GM18526 (cell line): ENCODE data around the gene KAT7.

Source experiments
- POLR2A ChIP-seq: IDR thresholded peaks from 3 replicates; pipeline ENCODE4 v1.6.1; 2011; ENCODE audit not compliant: insufficient read length; ENCODE audit errors: extremely low read depth

The KAT7 gene

DNA sequence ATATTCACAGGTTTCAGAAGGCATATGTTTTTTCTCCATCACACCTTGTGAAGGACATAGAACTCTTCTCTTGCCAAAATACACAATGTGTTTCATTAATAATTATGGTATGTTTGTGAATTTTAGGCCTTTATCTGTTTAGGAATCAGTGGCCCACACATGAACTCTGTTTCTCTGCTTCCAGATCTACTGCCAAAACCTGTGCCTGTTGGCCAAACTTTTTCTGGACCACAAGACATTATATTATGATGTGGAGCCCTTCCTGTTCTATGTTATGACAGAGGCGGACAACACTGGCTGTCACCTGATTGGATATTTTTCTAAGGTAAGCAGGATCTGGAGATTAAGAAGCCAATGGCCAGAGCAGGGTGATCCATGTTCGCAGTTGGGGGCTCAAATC is 33.0 kb downstream of the KAT7 start:
- TF ChIP-seq POLR2A: no peak

DNA sequence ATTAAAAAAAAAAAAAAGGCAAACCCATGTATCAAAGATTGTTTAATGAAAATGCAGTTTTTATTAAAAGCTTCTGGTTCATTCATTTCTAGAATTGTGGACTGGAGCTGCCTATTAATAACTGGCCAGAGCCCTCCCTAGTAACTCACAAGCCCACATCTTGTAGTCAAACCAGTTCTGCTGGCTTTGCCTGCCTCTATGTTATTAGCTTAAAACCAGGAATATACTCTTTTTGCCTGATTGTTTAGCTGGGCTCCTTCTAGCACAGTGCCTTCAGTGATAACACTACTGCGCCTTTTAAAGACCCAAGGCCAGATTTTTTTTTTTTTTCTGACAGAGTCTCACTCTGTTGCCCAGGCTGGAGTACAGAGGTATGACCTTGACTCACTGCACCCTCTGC is 33.4 kb downstream of the KAT7 start:
- TF ChIP-seq POLR2A: no peak

DNA sequence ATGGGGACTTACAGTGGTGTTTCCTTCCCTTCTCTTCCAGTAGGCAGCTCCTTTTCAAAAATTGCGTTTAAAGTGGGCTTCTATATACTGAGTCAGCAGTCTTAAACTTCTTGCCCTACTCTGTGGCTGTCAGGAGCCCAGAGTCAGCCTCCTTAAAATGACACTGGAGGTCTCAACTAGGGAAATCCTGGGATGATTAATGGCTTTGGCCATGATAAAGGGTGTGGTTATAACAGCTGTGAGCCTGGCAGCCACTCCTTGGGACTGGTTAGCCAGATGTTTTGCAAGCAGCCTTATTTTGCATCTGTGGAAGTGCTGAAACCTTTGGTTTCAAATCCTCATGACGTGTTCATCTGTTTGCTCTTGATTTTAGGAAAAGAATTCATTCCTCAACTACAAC is 34.3 kb downstream of the KAT7 start:
- no peak for TF ChIP-seq POLR2A

DNA sequence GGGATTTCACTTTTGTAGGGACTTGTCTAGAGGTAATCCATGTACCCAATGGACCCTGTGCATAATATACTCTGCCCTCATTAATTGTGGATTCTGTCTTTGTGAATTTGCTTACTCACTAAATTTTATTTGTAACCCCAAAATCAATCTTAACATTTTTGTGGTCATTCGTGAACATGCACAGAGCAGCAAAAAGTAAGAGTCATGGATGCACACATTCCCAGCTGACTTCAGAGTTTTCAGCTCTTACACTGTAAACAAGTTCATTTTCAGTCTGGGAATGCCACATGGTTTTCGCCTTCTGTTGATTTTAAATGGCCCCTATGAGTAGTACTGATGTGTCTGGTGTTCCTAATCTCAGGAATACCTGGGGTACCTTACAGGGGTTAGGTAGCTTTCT is 35.1 kb downstream of the KAT7 start:
- TF ChIP-seq POLR2A: no peak

DNA sequence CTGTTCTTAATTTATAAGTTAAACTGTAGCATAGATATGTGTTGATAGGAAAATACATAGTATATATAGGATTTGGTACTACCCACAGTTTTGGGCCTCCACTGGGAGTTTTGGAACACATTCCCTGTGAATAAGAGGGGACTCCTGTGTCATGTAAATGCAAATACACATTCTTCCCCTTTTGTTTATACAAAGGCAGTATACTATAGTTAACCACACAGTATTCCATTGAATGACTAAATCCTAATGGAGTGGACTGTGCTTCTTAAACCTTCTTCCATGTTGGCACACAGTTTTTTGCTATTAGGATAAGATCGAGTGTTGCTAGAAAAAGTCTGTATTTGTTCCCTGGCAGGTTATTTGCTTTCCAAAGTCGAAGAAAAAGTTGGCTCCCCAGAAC is 37.2 kb downstream of the KAT7 start:
- TF ChIP-seq POLR2A: no peak

DNA sequence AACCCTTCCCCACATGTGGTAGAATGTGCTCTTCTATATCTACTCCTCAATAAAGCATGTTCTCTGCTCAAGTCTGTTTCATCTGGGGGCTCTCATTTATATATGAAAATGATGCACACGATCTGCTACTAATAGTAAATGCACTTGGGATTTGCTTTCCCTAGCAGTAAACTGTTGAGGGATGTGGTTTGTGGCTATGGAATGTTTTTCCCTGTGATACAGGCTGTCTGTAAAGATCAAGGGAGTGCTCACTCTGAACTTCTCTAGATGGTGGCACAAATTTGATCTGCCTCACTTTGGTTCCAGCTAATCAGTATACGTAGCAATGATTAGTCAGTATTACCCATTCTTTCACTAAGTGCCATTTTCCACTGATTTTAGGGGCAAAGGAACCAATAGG is 40.5 kb downstream of the KAT7 start:
- TF ChIP-seq POLR2A: no peak

DNA sequence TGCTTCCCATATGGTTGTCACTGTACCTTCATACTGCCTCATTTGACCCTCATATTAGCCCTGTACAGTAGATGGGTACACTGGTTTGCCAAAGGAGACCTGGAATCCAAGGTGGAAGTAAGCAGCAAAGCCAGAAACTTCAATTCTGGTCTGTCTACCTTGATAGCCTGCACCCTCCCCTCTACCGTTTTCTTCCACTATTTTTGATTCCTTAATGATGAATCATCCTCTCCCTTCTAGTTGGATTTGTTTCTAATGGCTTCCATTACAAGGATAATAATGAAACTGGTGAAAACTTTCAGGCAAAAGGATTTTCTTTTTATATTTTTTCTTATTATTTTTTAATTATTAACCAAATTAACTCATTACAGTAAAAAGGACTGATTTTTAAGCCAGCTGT is 42.1 kb downstream of the KAT7 start:
- no peak for TF ChIP-seq POLR2A

DNA sequence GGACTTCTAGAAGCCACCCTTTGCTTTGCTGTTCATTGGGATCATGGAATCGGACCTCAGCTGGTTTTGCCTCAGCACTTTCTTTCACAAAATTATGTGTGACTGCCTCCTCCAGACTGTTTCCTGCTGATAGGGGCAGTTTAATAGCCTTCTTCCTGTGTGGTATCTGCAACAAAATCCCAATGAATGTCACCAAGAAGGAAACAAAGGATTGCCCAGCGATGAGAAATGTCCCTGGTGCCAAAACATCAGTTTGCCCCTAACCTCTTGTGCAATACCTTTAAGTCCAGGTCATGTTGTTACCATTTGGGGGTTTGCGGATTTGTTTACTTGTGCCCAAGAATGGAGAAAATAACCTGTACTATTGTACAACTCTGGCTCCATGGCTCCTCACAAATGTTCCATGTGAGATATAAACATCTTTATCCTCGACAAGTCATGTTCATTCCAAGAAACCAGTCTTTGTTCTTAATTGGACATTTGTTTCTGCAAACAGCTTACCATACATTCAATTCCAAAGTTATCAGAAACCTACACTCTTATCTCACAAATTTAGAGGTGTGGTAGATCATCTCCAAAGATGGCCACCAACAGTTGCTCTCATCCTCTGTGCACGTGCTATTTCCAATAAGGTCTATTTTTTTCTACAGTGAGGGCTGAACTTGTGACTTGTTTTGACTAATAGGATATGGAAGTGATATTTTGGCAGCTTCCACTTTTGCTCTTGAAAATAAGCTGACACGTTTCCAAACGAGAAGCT is 44.5 kb downstream of the KAT7 start:
- no peak for TF ChIP-seq POLR2A

DNA sequence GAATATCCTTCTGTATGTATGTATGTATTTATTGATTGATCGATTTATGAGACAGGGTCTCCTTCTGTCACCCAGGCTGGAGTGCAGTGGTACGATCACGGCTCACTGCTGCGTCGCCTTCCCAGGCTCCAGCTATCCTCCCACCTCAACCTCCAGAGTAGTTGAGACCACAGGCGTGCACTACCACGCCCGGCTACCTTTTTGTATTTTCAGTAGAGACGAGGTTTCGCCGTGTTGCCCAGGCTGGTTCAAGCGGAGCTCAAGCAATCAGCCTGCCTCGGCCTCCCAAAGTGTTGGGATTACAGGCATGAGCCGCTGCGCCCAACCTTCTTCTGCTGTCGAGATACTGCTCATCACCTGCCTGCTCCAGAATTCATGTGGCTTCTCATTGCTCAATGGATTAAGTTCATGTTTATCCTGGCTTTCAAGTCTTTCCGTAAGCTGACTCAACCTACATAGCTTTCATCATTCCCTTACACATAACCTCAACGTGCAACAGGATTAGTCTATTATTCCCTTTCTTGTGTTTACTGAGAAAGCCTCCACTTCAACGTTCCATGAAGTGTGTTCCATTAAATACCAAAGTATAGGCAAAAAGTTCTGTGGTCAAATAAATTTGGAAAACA is 45.8 kb downstream of the KAT7 start:
- TF ChIP-seq POLR2A: no peak

DNA sequence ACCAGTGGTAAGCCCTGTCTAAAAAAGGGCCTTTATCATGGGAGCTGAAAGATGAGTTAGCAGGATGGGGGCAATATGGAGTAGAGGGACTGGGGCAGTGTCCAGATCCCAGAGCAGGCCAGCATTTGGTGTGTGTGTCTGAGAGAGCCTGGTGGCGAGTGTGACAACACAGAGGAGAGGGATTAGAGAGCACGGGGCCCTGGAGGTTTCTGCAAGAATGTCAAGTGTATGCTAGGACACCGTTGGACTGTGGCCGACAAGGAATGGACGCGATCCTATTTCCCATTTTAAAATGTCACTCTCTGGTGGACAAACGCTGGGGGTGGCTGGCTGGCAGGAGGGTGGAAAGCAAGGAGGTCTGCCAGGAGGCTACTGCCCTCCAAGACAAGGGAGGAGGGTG is 47.0 kb downstream of the KAT7 start:
- TF ChIP-seq POLR2A: no peak

DNA sequence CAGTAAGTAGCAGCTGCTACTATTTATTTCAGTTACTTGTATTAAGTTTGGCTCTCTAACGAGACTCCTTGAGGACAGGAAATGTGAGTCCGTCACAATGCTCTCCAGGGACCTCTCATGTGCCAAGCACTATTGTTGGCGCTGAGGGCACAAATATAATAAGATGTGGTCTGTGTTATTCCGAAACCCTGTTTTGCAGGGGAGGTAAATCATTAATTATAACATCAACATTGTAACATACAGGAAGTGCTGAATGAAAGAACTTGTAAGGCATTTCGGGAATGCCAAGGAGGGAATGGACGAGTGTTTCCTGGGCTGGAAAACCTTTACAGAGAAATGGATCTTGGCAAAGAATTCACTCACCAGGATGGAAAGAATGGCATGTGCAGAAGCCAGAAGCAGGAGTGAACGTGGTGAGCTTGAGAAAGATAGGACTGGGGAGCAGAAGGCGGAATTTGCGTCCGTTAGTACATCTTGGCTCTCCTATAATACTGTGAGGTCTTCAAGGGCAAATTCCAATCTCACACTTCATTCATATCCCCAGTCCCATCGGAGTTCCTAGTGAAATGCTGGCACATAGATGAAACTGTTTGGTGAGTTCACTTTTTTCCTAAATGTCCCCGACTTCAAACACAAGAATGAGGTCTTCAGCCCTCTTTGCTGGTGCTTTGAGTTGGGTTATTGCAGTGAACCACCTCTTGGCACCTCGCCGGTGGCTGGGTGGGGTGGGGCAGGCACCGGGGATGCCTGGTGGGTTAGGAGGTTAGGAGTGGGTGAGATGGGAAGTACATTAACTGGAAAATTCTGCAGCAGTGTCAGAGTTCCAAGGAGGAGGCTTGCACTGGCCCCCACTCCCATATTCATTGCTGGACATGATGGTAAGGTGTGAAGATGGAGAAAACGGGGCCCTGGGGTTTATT is 47.9 kb downstream of the KAT7 start:
- no peak for TF ChIP-seq POLR2A

DNA sequence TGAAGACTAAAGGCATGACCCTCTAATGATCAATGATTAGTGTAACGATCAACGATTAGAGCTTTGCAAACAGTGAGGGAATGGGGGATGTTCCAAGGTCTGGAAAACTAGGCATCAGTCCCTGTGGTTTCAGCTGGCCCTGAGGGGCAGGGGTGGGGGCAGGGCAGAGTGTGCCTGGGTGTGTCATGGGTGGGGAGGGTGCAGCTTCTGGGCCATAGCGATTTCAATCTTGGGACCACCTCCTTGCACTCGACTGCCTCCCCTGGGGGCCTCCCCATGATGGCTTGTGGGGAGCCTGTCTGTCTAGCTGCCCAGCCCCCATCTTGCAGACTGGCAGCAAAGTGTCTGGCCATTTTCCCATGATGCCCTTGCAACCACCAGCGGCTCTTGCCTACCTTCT is 51.0 kb downstream of the KAT7 start:
- TF ChIP-seq POLR2A: no peak

DNA sequence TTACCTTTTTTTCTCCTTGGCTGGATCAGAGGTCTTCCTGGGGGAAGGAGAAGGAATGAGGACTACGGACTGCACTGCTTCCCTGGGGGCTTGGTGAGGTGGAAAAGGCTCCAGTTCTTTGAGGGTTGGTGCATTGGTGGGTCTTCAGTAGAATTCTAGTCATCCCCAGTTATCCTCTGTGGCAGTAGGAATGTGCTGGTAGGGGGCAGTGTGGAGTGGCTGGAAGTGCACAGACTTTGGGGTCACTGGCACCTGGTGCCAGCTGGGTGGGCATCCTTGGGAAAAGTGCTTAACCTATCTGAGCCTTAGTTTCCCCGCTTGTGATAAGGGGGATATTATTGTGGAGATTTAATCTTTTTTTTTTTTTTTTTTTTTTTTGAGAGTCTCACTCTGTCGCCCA is 53.1 kb downstream of the KAT7 start:
- no peak for TF ChIP-seq POLR2A

DNA sequence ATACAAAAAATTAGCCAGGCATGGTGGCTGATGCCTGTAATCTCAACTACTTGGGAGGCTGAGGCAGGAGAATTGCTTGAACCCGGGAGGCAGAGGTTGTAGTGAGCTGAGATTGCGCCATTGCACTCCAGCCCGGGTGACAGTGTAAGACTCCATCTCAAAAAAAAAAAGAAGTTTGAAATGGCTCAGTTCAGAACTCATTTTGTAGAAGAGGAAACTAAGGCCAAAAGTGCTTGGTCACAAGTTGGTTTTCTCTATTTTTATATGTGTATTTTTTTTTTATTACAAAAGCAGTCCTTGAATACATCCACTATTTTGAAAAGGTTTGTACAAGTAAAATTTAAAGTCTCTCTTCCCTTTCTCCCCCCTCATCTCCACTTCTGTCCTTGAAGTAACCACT is 53.9 kb downstream of the KAT7 start:
- TF ChIP-seq POLR2A: no peak

DNA sequence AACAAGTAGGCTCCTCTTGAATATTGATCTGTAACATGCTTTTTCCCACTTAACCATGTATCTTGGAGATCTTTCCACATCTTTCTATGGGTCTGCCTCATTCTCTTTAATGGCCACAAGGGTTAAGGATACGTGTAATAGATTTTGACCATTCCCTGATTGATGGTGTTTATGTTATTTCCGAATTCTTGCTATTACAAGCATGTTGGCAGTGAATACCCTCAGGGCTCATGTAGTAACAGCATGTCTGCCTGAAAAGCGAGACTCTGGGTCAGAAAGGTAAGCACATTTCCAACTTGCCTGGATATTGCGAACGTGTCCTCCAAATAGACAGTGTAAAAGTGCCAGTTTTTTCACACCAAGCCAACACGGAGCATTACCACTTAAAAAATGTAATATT is 54.4 kb downstream of the KAT7 start:
- TF ChIP-seq POLR2A: no peak

DNA sequence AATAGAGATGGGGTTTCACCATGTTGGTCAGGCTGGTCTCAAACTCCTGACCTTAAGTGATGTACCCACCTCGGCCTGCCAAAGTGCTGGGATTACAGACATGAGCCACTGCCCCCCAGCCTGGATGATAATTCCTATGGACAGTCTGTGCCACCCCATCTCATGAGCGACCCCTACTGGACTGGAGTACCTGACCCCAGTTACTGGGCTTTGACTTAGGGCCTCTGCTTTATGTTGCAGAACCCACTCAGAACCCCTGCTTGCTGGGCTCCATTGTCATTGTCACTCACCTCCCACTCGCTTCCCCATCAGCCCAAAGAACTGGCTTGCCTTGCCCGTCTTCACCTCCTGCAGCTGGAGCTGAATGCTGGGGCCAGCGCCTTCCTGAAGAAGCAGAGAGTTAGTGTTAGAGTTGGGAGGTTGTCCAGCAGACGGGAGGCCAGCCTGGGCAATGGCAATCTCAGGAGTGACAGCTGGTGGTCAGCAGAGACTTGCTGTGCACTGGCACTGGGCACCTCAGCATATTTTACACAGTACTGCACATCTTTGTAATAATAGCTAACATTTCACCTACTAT is 55.4 kb downstream of the KAT7 start:
- no peak for TF ChIP-seq POLR2A
